G401.6 (cell line): ENCODE results near the gene SLC6A8.

ENCODE experiments used
- FAIRE-seq: peaks from 2 replicates; lab custom pipeline; 2012; peaks lifted over from hg19 to GRCh38; lab: Jason Lieb, UNC

SLC6A8 gene

GRCh38 chrX:153687121-153688039 is at the start of gene SLC6A8:
Gene SLC6A8, plus strand, starts transcription at chrX:153687926. Its CDS starts 649 bp downstream, at chrX:153688575.
- FAIRE-seq: no peak

DNA sequence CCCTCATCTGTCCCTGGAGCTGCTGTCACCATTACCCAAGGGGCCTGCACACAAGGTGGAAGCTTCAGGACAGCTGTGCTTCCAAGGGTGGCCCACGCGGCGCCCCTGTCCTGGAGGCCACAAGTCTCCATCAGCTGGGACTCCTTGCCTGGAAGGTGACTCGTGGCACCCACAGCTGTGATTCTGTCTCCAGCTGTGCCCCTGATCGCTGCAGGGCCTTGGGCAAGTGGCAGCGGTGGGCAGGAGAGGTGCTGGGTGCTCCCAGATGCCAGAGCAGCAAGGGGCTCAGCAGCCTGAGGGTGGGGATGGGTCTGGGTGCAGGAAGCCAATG is 49.7 kb upstream of the SLC6A8 start:
- no peak for FAIRE-seq

GRCh38 chrX:153638436-153639176 is 49.1 kb upstream of the SLC6A8 start:
- no peak for FAIRE-seq

GRCh38 chrX:153639177-153640044 is 48.3 kb upstream of the SLC6A8 start:
- FAIRE-seq: no peak

GRCh38 chrX:153640045-153640686 is 47.6 kb upstream of the SLC6A8 start:
- no peak for FAIRE-seq

DNA sequence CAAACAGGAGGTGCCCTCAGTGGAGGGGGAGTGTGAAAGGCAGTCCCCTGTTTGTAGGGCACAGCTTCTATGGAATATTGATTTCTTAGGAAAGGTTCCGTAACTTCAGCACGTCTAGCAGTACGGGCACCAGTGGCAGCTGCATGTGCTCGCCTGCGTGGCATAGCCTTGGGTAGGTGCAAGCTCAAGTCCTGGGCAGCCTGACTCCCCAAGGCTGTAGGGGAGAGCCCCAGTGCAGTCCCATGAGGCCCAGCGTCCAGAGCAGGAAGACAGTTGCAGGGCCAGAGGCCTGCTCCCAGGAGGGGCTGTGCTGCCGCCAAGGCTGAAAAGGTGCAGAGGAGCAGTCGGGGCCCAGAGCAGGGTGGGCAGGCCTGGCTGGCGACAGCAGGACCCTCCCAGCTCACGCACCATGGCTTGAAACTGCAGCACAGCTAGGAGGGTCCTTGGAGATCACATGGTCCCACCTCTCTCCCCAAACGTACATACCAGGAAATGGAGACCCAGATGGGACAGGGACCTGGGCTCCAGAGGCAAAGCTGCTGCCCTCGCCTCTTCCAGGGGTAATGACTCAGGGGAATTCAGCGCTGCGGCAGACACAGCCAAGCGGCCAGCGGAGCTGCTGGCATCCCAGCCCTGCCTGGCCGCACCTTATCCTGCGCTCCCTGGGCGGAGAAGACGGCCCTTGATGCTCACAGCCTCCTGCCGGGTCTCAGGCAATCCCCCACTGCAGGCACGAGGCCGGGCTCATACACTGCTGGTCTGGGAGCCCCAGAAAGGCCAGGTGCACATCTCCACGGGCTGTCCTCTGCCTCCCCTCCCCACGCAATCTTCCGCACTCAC is 46.8 kb upstream of the SLC6A8 start:
- no peak for FAIRE-seq

- no peak for FAIRE-seq
These were observed 46.1 kb upstream of the SLC6A8 start for GRCh38 chrX:153641627-153642026.

- FAIRE-seq: no peak
These were observed 45.6 kb upstream of the SLC6A8 start for GRCh38 chrX:153642051-153642654.

GRCh38 chrX:153642655-153643430 is 44.9 kb upstream of the SLC6A8 start:
- FAIRE-seq: no peak

DNA sequence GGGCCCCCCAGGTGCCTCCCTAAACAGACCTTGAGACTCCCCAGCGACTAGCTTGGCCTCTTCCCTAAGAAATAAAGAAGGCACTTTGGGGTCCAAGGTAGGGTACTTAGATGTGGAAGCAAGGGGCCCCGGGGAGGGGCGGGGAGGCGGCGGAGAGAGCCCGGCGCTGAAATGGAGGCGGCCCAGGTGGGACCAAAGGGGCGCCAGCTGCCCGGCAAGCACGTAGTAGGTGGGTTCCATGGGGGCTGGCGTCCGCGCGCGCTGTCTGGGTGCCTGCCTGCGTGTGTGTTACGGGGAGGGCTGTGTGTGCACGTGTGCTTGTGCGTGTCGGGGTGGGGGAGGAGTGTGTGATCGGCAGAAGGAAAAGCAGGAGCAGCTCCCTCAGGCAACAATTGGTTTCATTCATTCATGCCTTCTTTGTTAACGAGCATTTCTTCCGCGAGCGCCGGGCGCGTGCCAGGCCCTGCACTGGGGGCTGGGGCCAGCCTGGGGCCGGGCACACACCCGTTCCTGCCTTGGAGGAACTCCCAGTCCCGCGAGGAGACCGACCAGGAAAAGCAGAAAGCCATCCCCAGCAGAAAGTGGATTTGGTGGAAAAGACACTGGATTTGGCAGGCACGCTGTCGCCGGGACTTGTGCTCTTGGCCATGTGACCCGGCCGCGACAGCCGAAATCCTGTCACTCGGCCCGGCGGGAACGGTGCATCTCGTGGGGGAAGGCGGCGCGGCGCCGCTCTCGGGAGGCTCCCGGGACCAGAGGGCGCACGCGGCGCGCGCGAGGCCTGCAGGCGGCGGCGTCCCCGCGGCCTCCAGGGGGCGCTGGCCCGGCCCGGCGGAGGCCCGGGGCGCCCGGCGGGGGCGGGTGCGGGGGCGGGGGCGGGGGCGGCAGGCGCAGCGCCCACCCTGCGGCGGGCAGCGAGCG is 44.0 kb upstream of the SLC6A8 start:
- FAIRE-seq: no peak

DNA sequence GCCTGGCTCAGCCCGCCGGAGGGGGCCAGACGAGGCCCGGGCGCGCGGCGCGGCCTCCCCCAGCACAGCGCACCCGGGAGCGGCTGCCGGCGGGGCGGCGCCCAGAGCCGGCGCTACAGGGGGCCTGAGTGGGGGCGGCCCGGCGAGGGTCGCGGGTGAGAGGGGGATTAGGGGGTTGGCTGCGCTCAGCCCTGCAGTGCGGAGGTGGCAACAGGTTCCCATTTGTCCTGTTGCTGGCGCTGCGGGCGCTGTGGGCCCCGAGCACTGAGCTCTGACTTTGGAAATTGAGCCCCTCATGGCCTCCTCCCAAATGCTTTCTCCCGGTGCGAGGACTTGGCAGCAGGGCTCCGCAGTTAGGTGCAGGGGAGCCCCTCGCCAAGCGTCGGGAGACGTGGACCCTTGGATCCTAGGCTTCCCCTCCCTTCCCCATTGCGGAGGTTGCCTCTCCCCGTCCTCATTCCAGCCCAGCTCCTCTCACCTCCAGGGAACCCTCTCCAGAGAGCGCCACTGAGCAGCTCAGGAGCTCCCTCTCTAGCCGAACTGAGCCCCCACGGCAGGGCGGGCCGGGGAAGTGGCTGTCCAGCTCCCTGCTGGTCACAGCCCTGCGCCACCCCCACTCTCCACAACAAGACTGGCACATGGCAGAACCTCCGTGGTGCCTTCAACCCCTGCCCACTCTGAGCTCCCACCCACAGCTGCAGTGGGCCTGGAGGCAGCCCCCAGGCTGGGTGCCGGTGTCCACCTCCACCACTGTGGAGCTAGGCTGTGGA is 43.2 kb upstream of the SLC6A8 start:
- FAIRE-seq: no peak

GRCh38 chrX:153645151-153645550 is 42.6 kb upstream of the SLC6A8 start:
- FAIRE-seq: no peak

DNA sequence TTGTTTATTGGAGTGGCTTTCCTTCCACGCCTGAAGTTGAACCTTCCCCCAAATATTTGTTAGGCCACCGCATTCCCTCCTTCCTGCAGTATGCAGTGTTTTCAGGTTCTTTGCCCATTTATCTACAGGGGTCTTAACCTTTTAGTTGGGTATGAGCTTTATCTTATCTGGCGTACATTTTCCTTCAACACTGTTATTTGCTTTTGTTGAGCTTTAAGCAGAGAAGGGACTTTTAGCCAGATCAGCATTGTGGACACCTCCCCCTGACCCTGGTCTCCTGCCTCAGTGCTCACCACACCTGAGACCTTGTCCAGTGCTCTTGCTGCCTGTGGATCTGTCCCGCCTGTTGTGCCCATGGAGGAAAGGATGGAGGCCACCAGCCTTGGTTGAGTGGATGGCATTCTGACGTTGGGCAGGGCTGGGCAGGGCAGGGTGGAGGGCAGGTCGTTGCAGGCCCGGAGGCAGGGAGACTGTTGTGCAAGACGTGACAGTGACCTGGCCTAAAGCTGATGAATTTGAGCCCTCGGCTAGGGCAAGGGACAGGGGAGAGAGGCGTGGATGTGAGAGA is 41.7 kb upstream of the SLC6A8 start:
- no peak for FAIRE-seq

- FAIRE-seq: no peak
These were observed 40.9 kb upstream of the SLC6A8 start, which contains the start of gene DUSP9 for GRCh38 chrX:153646620-153647373. Gene DUSP9, plus strand, starts transcription at chrX:153647203. Its CDS starts 751 bp downstream, at chrX:153647954.

GRCh38 chrX:153647461-153648357 is 40.0 kb upstream of the SLC6A8 start:
- no peak for FAIRE-seq
